Type B pancreatic cell (in vitro differentiated cells): ENCODE data around the gene DALRD3. TPM values are rescaled to one million over a fixed set of nuclear protein-coding genes. Genes with fewer than 3 reads are reported as not detected.

Experiments used
- DNase-seq: peaks from one replicate; pipeline ENCODE4 v3.0.0; 2021; ENCODE audit warnings: mixed read lengths; ENCODE audit not compliant: unreplicated experiment; ENCODE audit errors: extremely low spot score
- H3K27ac Mint-ChIP-seq: 2 replicates; pipeline ENCODE4 v1.8.0; 2021; ENCODE audit warnings: mild to moderate bottlenecking, mixed read lengths
- H3K27me3 Mint-ChIP-seq: 2 replicates; pipeline ENCODE4 v1.8.0; 2021; ENCODE audit warnings: mixed read lengths
- H3K36me3 Mint-ChIP-seq: 2 replicates; pipeline ENCODE4 v1.8.0; 2021; ENCODE audit warnings: mixed read lengths
- H3K4me1 Mint-ChIP-seq: one replicate; pipeline ENCODE4 v1.8.0; 2021; ENCODE audit warnings: mixed read lengths; ENCODE audit not compliant: unreplicated experiment
- H3K4me3 Mint-ChIP-seq: 2 replicates; pipeline ENCODE4 v1.8.0; 2021; ENCODE audit warnings: mild to moderate bottlenecking, mixed read lengths
- H3K9me3 Mint-ChIP-seq: 2 replicates; pipeline ENCODE4 v1.8.0; 2021; ENCODE audit warnings: mixed read lengths
- total RNA-seq: library from RNA; stranded (reverse); gene quantifications from 2 replicates; pipeline ENCODE4 v1.2.1, GENCODE V29; 2021; ENCODE audit warnings: low replicate concordance
- TF ChIP-seq, protein P1 (sequence below): fragments of 200-600 bp; sonication (generic); conservative IDR thresholded peaks from 2 replicates; pipeline ENCODE4 v1.5.0; 2021; ENCODE audit warnings: antibody characterized with exemption, mild to moderate bottlenecking

DALRD3 gene
- total RNA-seq, 1 donor from 2014 or later = 36.0 TPM

DNA sequence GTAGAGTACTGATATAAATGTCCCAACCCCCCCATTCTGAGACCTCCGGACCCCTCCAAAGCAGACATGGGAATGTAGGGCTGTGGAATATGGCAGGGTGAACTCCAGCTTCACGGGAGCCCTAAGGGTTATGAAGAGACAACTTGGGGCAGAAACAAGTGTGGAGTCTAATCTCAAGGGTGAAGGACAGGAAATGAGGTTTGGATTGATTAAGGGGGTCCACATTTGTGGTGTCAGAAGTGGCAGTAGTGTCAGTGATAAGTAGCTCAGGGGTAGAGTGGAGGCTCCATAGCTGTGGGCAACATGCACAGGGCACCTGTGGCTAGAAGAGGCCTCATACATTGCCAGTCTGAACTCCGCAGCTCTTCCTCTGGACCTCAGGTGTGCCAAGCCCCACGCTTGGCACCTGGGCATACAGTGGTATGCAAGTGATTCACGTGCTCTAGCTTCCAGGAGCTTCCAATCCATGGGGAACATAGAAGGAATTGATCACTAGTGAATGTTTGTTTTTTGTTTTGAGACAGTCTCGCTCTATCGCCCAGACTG is 32.5 kb downstream of the DALRD3 start:
- TF ChIP-seq, protein P1, sequence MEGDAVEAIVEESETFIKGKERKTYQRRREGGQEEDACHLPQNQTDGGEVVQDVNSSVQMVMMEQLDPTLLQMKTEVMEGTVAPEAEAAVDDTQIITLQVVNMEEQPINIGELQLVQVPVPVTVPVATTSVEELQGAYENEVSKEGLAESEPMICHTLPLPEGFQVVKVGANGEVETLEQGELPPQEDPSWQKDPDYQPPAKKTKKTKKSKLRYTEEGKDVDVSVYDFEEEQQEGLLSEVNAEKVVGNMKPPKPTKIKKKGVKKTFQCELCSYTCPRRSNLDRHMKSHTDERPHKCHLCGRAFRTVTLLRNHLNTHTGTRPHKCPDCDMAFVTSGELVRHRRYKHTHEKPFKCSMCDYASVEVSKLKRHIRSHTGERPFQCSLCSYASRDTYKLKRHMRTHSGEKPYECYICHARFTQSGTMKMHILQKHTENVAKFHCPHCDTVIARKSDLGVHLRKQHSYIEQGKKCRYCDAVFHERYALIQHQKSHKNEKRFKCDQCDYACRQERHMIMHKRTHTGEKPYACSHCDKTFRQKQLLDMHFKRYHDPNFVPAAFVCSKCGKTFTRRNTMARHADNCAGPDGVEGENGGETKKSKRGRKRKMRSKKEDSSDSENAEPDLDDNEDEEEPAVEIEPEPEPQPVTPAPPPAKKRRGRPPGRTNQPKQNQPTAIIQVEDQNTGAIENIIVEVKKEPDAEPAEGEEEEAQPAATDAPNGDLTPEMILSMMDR = no peak
- DNase-seq = no peak
- Mint-ChIP-seq H3K4me3 (no peak overlapping the region), H3K27me3 (no peaks in the 10 kb centered on the region), H3K9me3 (no peaks in the 10 kb centered on the region), H3K4me1 (peaks cover 17% of the 10 kb centered on the region), H3K27ac (no peak overlapping the region), H3K36me3 (peaks cover 6% of the 10 kb centered on the region)

DNA sequence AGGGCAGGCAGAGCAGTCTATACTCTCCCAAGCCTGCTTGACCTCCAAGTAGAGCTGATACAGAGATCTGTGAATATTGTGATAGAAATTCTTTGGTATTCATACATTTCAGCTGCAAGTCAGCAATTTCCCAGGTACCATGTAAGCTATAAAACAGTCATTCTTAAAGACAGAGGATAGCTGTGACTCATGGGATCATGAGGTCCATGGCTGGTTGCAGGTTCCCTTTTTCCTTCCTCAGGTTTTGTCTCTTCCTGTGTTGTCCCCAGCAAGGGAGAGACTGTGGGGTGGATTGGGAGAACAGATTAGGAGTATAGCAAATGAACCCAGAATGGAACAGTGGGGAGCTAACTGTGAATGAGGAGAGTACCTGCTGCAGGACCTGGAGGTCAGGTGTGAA is 33.7 kb downstream of the DALRD3 start:
- H3K36me3 Mint-ChIP-seq = peaks cover 6% of the 10 kb centered on the region
- no peak overlapping the region for H3K4me3 Mint-ChIP-seq
- H3K27ac Mint-ChIP-seq = no peak overlapping the region

DNA sequence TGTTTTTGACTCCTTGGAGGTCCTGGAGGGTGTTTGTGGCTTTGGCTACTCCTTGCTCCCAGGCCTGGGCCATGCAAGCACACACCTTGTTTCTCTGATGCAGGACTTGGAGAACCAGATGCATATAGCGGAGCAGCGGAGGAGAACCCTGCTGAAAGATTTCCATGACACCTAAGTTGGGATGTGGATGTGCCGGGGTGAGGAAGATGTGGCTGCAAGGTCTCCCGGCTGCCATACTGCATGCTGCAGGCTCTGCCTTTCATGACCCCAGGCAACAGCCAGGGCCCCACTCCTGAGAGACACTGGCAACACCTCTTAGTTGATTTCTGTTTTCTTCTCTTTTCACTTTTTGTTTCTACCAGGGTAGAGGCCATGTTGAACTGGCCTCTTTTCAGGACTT is 35.3 kb downstream of the DALRD3 start:
- H3K27me3 Mint-ChIP-seq = no peaks in the 10 kb centered on the region
- H3K4me1 Mint-ChIP-seq = peaks cover 5% of the 10 kb centered on the region
- H3K27ac Mint-ChIP-seq = peak overlapping the region; percentile 0
- H3K4me3 Mint-ChIP-seq = no peak overlapping the region
- peaks cover 10% of the 10 kb centered on the region for H3K36me3 Mint-ChIP-seq
- no peaks in the 10 kb centered on the region for H3K9me3 Mint-ChIP-seq
- DNase-seq = no peak
- TF ChIP-seq, protein P1 = no peak

More for the DNA sequence above, 33.7 kb downstream of the DALRD3 start:
- no peaks in the 10 kb centered on the region for H3K9me3 Mint-ChIP-seq
- DNase-seq = no peak
- TF ChIP-seq, protein P1 = no peak
- H3K27me3 Mint-ChIP-seq = no peaks in the 10 kb centered on the region
- peaks cover 13% of the 10 kb centered on the region for H3K4me1 Mint-ChIP-seq

DNA sequence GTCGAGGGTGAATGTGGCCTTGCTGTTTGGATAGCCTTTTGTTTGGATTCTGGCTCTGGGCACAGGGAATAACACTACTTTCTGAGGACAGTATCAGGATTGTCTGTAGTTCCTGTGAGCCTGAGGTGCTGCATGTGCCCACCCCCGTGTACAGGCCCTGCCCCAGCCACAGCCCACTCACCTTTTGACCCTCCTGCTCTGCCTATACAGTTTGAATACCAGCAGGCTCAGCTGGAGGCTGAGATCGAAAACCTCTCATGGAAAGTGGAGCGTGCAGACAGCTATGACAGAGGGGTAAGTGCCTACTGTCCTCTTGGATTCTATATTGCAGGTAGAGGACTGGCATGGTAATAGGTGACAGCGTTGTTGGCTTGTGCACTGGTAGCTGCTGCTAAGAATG is 35.7 kb downstream of the DALRD3 start:
- no peaks in the 10 kb centered on the region for H3K27me3 Mint-ChIP-seq
- DNase-seq = no peak
- peak overlapping the region; percentile 0 for H3K27ac Mint-ChIP-seq
- peaks cover 10% of the 10 kb centered on the region for H3K36me3 Mint-ChIP-seq
- peaks cover under 1% of the 10 kb centered on the region for H3K4me1 Mint-ChIP-seq
- TF ChIP-seq, protein P1 = no peak
- no peaks in the 10 kb centered on the region for H3K9me3 Mint-ChIP-seq
- H3K4me3 Mint-ChIP-seq = no peak overlapping the region

DNA sequence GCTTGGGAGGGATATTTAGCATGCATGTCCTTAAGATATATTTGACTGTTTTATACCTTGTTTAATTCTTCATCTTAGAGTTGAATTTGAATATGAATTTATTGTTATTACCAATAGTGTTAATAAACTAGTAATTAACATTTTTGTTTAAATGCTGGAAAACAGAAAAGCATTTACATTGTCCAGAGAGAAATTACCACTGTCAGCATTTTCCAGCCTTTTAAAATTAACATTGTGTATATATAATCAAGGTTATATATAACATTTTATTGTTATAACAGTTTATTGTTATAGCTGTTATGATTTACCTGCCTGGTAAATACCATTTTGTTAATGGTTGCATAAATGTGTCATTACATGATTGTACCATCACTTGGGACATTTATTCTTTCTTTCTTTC is 36.4 kb downstream of the DALRD3 start:
- TF ChIP-seq, protein P1 = no peak
- Mint-ChIP-seq H3K9me3 (no peaks in the 10 kb centered on the region), H3K27ac (no peak overlapping the region), H3K4me3 (no peak overlapping the region), H3K4me1 (no peaks in the 10 kb centered on the region), H3K27me3 (no peaks in the 10 kb centered on the region), H3K36me3 (peaks cover 10% of the 10 kb centered on the region)
- DNase-seq = no peak

DNA sequence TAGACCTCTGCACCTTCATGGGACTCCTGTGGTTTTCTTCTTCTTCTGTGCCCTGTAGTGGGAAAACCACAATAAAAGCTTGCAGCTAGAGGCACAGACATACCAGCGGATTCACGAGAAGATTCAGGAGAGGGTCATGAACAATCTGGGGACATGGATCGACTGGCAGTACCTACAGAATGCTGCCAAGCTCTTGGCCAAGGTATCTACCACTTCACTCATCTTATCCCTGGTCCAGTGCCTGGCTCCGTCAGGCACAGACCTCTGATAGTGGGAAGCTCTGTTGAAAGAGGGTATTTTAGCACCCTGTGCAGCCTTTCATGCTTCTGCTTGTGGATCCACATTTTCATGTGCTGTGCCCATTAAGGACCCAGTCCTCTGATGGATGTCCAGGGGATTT is 38.1 kb downstream of the DALRD3 start:
- H3K36me3 Mint-ChIP-seq = peaks cover 12% of the 10 kb centered on the region
- no peaks in the 10 kb centered on the region for H3K9me3 Mint-ChIP-seq
- no peaks in the 10 kb centered on the region for H3K27me3 Mint-ChIP-seq
- no peak overlapping the region for H3K27ac Mint-ChIP-seq
- TF ChIP-seq, protein P1 = no peak
- H3K4me1 Mint-ChIP-seq = no peaks in the 10 kb centered on the region
- H3K4me3 Mint-ChIP-seq = no peak overlapping the region
- no peak for DNase-seq
